ENCODE results near the gene PADI3. TPM values are rescaled to one million over a fixed set of nuclear protein-coding genes. Genes with fewer than 3 reads are reported as not detected.

The PADI3 gene
- polyA plus RNA-seq, 3 donors, result 0.01 TPM; not detected in 2

GRCh38 chr1:17316704-17317103 is 67.8 kb downstream of the PADI3 start:
- Histone ChIP-seq H3K4me1 (ENCODE audit: control insufficient read depth in 1 of 2, insufficient read depth in 2 of 2, low read length in 2 of 2) (peaks cover 24 to 41% of the 10 kb centered on the region in 2 donors), H3K36me3 (replicated peaks in 1 of 2; ENCODE audit: control insufficient read depth in 1 of 2, insufficient read depth in 2 of 2, low read length in 2 of 2) (peaks cover 39 to 62% of the 10 kb centered on the region in 2 donors)
- H3K27me3 Mint-ChIP-seq (ENCODE audit: low read depth in 3 of 3), result no peaks in the 10 kb centered on the region

DNA sequence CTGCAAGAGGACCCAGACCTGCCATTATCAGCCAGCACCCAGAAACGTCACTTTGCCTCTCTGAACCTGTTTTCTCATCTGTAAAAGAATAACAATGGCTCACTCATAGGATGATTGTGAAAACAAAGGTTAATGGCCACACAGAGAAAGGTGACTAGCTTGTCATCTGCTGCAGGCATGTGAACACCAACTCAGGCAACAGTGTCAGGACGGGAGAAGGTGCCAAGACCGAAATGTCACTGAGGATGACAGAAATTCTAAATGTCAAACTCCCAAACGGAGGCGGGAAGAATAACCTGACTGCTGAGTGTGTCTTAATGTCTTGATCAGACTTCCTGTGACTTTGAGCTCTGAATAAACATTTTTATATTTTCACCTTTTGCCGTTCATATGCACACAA is 69.4 kb downstream of the PADI3 start:
- Histone ChIP-seq H4K20me1 (ENCODE audit: insufficient read depth, low read length) (peaks cover 65% of the 10 kb centered on the region), H3K4me1 (ENCODE audit: control insufficient read depth in 1 of 2, insufficient read depth in 2 of 2, low read length in 2 of 2) (peaks cover 18 to 35% of the 10 kb centered on the region in 2 donors), H3K4me3 (replicated peaks in 1 of 3; ENCODE audit: low read depth in 2 of 3, low read length in 3 of 3) (no peak overlapping the region), H3K27ac (ENCODE audit: low read depth in 1 of 2, low read length in 2 of 2) (peak overlapping the region in 1 of 2 donors; percentile 14), H3K4me2 (replicated peaks; ENCODE audit: extremely low read depth, low read length, poor library complexity, severe bottlenecking) (no peak overlapping the region), H3K36me3 (replicated peaks in 1 of 2; ENCODE audit: control insufficient read depth in 1 of 2, insufficient read depth in 2 of 2, low read length in 2 of 2) (peaks cover 39 to 68% of the 10 kb centered on the region in 2 donors), H3K79me2 (ENCODE audit: insufficient read depth, low read length) (peaks cover 94% of the 10 kb centered on the region), H2AFZ (ENCODE audit: insufficient read depth, low read depth, low read length, poor library complexity, severe bottlenecking) (no peak overlapping the region), H3K27me3 (ENCODE audit: control insufficient read depth in 2 of 2, insufficient read depth in 2 of 2, low read length in 2 of 2) (no peaks in the 10 kb centered on the region), H3K9me3 (replicated peaks in 1 of 2; ENCODE audit: control insufficient read depth in 1 of 2, insufficient read depth in 1 of 2, low read length in 2 of 2) (peaks cover 0 to 4% of the 10 kb centered on the region in 2 donors), H3K9ac (ENCODE audit: insufficient read depth, low read length, poor library complexity, severe bottlenecking) (no peak overlapping the region)
- Mint-ChIP-seq H3K4me1 (peaks cover 58% of the 10 kb centered on the region), H3K36me3 (peaks cover 63 to 92% of the 10 kb centered on the region in 2 donors), H3K27me3 (ENCODE audit: low read depth in 3 of 3) (no peaks in the 10 kb centered on the region), H3K27ac (peak overlapping the region in 1 of 7 donors; percentile 70), H3K4me3 (no peak overlapping the region), H3K9me3 (peaks cover 0 to 10% (median 3%) of the 10 kb centered on the region in 7 donors)
- whole genome bisulfite sequencing (ENCODE audit: insufficient coverage), result 100% methylated on average over 1 of the region's 6 CpGs
- intact Hi-C loops (cut with micrococcal nuclease), result loop anchor here in 1 of 2 donors (5.0 kb wide), 1 partner anchor 36 kb away; no protein-coding TSS in a partner anchor
- DNase-seq, result no peak
- no peak for TF ChIP-seq CTCF (IDR thresholded peaks at IDR 0.05)

More at GRCh38 chr1:17316704-17317103, 67.8 kb downstream of the PADI3 start:
- Histone ChIP-seq H2AFZ (ENCODE audit: insufficient read depth, low read depth, low read length, poor library complexity, severe bottlenecking) (no peak overlapping the region), H4K20me1 (ENCODE audit: insufficient read depth, low read length) (peaks cover 56% of the 10 kb centered on the region), H3K9me3 (replicated peaks in 1 of 2; ENCODE audit: control insufficient read depth in 1 of 2, insufficient read depth in 1 of 2, low read length in 2 of 2) (peaks cover 0 to 4% of the 10 kb centered on the region in 2 donors), H3K4me3 (replicated peaks in 1 of 3; ENCODE audit: low read depth in 2 of 3, low read length in 3 of 3) (no peak overlapping the region), H3K27me3 (ENCODE audit: control insufficient read depth in 2 of 2, insufficient read depth in 2 of 2, low read length in 2 of 2) (no peaks in the 10 kb centered on the region), H3K9ac (ENCODE audit: insufficient read depth, low read length, poor library complexity, severe bottlenecking) (no peak overlapping the region), H3K79me2 (ENCODE audit: insufficient read depth, low read length) (peaks cover 93% of the 10 kb centered on the region), H3K4me2 (replicated peaks; ENCODE audit: extremely low read depth, low read length, poor library complexity, severe bottlenecking) (no peak overlapping the region), H3K27ac (ENCODE audit: low read depth in 1 of 2, low read length in 2 of 2) (no peak overlapping the region)
- intact Hi-C loops (cut with micrococcal nuclease), result loop anchor here in 1 of 2 donors (5.0 kb wide), 1 partner anchor 34 kb away; no protein-coding TSS in a partner anchor
- WGBS (ENCODE audit: insufficient coverage), result no CpG with 5 or more reads among the region's 9 CpGs
- no peak for TF ChIP-seq CTCF (IDR thresholded peaks at IDR 0.05)
- Mint-ChIP-seq H3K36me3 (peaks cover 58 to 84% of the 10 kb centered on the region in 2 donors), H3K27ac (no peak overlapping the region), H3K4me1 (peaks cover 62% of the 10 kb centered on the region), H3K9me3 (peaks cover 0 to 8% (median 0%) of the 10 kb centered on the region in 7 donors), H3K4me3 (no peak overlapping the region)
- no peak for DNase-seq

All from CD14-positive monocyte (primary cell).